GM18498 (cell line): ENCODE results near the gene MYO1D.
A peak's percentile ranks its signal among the peaks of the same experiment; 100 is the strongest.

ENCODE experiments used
- ATAC-seq: cut with Tn5 transposase; IDR thresholded peaks from one replicate; pipeline ENCODE4 v1.9.1; 2021; ENCODE audit warnings: mild to moderate bottlenecking, moderate library complexity; ENCODE audit not compliant: unreplicated experiment

The MYO1D gene

DNA sequence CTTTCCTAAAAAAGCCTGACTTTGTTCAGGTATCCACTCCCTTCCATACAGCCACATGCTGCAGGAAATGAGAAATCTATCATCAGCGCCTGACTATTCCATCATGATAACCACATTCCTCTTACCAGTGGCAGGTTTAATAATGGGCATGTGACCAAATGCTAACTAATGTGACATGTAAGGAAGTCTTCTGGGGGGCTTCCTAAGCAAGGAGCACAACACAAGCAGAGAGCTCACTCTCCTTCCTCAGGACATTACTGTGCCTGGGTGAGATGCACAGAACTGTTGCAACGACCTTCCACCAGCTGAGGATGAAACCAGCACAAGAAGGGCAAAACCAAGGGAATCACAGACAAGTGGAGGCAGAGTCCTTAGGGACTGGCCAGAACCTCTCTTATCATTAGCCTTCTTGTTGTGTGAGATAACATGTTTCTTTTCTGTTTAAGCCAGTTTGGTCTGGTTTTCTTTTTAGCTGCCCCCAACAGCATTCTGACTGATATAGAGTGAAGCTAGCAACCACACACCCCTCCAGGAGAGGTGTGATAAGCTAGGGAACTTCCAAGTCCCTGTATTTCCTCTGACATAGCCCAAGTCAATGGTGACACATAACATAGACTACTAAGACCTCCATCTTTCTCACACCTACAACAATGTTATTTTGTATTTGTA, 16.9 kb downstream of the MYO1D start:
- ATAC-seq = no peak

GRCh38 chr17:32855620-32856019, 21.3 kb downstream of the MYO1D start:
- ATAC-seq = no peak

DNA sequence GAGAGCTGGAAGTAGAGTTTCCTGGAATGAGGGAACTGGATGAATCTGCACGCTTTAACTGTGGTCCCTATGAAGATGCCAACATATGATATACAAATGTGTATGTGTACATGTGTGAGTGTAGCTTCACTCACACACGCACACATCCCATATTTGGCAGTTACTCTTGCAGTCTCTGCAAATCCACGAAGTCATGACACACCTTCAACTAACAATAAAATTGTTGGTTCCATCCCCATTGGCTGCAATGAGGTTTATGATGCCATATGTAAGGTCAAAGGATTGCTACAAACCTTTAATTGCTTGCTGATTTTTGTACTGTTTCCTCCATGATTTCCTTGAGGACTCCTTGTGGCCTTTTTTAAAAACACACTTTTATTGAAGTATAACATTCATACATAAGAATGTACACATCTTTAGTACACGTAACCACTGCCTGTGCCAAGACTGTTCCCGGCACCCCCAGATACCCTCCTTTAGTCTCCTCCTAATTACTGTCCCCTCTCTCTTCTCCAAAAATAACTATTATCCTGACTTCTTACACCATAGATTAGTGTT, 22.0 kb downstream of the MYO1D start:
- no peak for ATAC-seq

DNA sequence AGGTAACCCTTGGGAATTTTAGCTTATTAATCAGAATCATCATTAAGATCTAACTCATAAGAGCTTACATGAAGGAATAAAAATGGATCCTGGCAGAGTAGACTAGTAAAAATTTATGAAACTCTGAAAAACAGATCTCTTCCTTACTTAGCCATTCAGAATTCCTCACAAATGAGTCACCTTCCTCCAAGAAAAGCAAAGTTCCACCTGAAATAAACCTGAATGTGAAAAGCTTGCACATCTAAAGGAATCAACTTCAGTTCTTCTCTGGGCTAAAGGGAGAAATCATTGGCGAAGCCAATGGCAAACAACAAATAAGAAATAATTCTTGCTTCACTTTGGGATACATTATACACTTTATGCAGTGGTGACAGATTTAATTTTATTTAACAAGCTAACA, 22.7 kb downstream of the MYO1D start:
- ATAC-seq = no peak

GRCh38 chr17:32852811-32853210, 24.1 kb downstream of the MYO1D start:
- ATAC-seq = no peak

GRCh38 chr17:32849879-32850278, 27.0 kb downstream of the MYO1D start:
- ATAC-seq = no peak

GRCh38 chr17:32847977-32848376, 28.9 kb downstream of the MYO1D start:
- ATAC-seq = no peak

DNA sequence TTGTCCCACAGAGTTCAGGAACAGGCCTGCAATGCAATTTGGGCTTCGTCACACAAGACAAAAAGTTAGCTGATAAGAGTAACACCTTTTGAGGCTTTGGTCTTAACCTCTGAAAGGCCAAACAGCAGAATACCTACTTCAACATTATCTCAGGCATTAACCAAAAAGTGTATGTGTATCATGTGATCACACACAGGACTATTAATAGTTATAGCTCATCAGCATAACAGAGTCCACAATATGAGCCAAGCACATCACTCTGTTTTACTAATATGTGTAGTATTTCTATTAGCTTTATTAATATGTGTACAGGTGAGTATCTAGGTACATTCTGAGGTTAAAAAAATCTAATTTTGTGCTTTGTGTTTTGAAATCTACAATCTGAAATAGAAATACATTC, 30.8 kb downstream of the MYO1D start:
- no peak for ATAC-seq

DNA sequence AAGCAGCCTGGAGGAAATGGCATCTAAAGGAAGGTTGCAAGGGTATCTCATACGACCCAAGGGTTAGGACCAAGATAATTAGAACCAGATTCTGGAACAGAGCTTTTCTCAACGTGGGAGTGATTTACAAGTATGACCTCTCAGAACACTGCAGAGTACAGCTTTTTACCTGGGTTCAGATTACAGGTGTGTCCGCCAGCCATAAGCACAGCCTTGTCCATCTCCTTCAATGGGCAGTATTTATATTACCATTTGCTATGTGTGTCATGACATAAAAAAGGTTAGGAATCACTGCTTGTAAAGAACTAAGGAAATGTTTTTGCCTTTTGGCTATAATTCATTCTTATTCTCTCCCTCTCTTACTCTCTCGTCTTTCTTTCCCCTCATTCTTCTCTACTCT, 36.7 kb downstream of the MYO1D start:
- no peak for ATAC-seq

GRCh38 chr17:32836527-32836926, 40.4 kb downstream of the MYO1D start:
- ATAC-seq = no peak

GRCh38 chr17:32835291-32835761, 41.6 kb downstream of the MYO1D start:
- peak; percentile 85 for ATAC-seq

DNA sequence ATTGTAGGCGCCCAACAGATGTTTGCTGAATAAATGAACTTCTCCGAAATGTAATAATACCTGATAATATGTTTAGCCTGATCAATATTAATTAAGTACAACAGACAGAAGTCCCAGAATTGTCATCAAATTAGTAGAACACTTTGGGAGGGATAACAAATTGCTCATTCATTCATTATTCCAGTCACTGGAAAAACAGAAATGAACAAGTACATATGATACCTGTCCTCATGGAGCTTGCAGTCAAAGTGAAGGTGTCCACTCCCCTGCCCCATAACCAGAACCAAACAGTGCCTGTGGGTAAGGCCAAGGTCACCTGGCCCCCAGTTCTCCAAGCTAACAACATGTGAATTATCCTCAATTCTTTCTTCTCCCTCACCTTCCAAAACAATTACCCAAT, 42.8 kb downstream of the MYO1D start:
- ATAC-seq = no peak

DNA sequence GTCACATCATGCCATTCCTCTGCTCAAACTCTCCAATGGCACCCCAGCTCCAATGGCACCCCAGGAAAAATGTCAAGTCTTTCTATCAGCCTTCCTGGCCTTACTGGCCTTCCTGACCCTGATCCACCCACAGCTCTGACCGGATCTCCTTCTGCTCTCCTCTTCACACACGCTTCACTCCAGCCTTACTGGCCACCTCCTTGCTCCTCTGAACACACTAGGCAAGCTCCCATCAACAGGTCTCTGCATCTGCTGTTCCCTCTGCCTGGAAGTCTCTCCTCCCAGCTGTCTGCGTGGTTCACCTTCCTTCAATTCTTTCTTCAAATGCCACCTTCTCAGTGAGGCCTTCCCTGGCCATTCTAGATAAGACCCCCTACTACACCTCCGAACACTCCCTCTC, 43.4 kb downstream of the MYO1D start:
- ATAC-seq = no peak

GRCh38 chr17:32833076-32833475, 43.8 kb downstream of the MYO1D start:
- ATAC-seq = no peak

DNA sequence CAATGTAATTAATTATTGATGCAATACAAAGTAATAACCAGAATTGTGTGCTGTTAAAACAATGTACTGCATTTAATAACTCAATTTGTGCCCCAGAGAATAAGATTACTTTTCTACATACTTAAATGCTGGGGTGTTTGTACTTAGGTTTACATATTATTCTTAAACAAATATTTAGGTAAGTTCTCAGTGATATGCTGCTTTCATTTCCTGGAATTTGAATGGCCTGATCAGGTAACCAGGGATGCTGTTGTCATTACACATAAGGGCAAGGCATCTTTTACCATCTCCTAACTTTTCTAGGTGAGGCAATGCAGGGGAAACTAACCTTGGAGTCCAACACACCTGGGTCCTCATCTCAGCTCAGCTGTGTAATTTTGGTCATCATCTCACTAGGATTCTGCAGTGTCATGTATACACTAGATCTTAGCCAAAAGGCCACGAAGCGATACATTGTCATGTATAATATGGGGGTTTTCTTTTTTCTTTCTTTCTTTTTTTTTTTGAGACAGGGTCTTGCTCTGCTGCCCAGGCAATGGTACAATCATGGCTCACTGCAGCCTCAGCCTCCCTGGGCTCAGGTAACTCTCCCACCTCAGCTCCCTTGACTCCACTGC, 45.2 kb downstream of the MYO1D start:
- no peak for ATAC-seq

DNA sequence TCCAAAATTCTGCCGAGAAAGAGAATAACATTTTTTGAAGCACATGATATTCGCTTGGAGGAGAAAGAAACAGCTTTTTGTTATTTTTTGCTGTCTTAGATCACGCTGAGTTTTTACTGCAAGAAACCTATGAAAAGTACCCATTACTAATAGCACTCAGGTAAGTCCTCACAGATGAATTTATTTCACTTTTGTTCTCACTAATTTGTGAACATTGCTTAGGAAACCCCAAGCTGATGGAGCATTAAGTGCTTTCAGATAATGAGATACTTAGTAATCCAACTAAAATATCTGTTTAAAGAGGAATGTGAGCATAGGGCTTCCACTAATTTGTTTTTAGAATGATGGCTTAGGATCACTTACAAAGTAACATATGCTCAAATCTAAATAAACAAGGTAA, 45.7 kb downstream of the MYO1D start:
- ATAC-seq = no peak

GRCh38 chr17:32828822-32829221, 48.1 kb downstream of the MYO1D start:
- peak; percentile 15 for ATAC-seq

- no peak for ATAC-seq
These were observed 49.7 kb downstream of the MYO1D start for GRCh38 chr17:32827227-32827626.

GRCh38 chr17:32826076-32826475, 50.8 kb downstream of the MYO1D start:
- ATAC-seq = no peak

DNA sequence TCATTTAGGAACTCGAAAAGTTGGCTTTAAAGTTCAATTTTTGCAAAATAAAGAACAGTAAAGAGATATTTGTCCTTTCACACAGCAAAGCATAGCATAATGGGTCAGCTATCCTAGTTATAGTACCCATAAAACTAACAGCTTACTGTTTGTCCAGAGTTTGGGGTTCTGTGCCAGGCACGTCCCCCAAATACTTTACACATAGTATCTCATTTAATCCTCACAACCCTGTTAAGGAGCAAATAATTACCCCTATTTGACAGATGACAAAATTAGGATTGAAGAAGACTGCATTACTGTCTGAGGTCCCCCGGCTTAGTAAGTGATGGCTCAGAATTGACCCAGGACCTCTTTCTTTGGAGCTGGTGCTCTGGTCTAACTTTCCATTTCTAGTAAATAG, 52.6 kb downstream of the MYO1D start:
- no peak for ATAC-seq

- ATAC-seq = no peak
These were observed 53.9 kb downstream of the MYO1D start for GRCh38 chr17:32822996-32823395.
